HepG2 (cell line): ENCODE data around the gene KLHDC8B. TPM values are rescaled to one million over a fixed set of nuclear protein-coding genes. Genes with fewer than 3 reads are reported as not detected.

Experiments used
- CENPX ChIP-seq: sonication (generic); formaldehyde crosslinking; IDR thresholded peaks from 2 replicates; pipeline ENCODE4 v1.9.0; 2021; ENCODE audit warnings: mild to moderate bottlenecking, missing genetic modification reagents, moderate library complexity
- DMAP1 ChIP-seq: IDR thresholded peaks from 2 replicates; pipeline ENCODE4 v1.6.1; 2016
- MATR3 ChIP-seq: sonication (generic); formaldehyde crosslinking; IDR thresholded peaks from 2 replicates; pipeline ENCODE4 v1.4.0; 2020; ENCODE audit warnings: missing genetic modification reagents
- MTF1 ChIP-seq: sonication (generic); formaldehyde crosslinking; IDR thresholded peaks from 2 replicates; pipeline ENCODE4 v1.5.0; 2020; ENCODE audit warnings: missing genetic modification reagents
- ONECUT2 ChIP-seq: sonication (generic); formaldehyde crosslinking; IDR thresholded peaks from 2 replicates; pipeline ENCODE4 v1.4.0; 2020; ENCODE audit warnings: missing genetic modification reagents
- RAD51 ChIP-seq: fragments of 450-650 bp; IDR thresholded peaks from 2 replicates; pipeline ENCODE4 v1.6.1; 2016; ENCODE audit warnings: borderline replicate concordance
- RARG ChIP-seq: sonication (generic); formaldehyde crosslinking; IDR thresholded peaks from 2 replicates; pipeline ENCODE4 v1.4.0; 2020; ENCODE audit warnings: low read depth, mild to moderate bottlenecking, missing genetic modification reagents
- REXO4 ChIP-seq: sonication (generic); formaldehyde crosslinking; IDR thresholded peaks from 2 replicates; pipeline ENCODE4 v1.8.0; 2022; ENCODE audit warnings: missing genetic modification reagents, mild to moderate bottlenecking, borderline replicate concordance
- RORA ChIP-seq: sonication (generic); formaldehyde crosslinking; IDR thresholded peaks from 2 replicates; pipeline ENCODE4 v1.5.0; 2020; ENCODE audit warnings: mild to moderate bottlenecking, missing genetic modification reagents, moderate library complexity
- TARDBP ChIP-seq: sonication (generic); formaldehyde crosslinking; IDR thresholded peaks from 2 replicates; pipeline ENCODE4 v1.8.0; 2022; ENCODE audit warnings: mild to moderate bottlenecking, missing genetic modification reagents
- TEAD3 ChIP-seq: optimal IDR thresholded peaks from 2 replicates; pipeline ENCODE3; 2016; ENCODE audit warnings: borderline replicate concordance
- ZFP36 ChIP-seq: fragments of 150-350 bp; IDR thresholded peaks from 2 replicates; pipeline ENCODE4 v1.6.1; 2018; ENCODE audit warnings: borderline replicate concordance, low read length, low read depth; ENCODE audit not compliant: partially characterized antibody
- ZFP82 ChIP-seq: sonication (generic); formaldehyde crosslinking; IDR thresholded peaks from 2 replicates; pipeline ENCODE4 v1.5.1; 2020; ENCODE audit warnings: mild to moderate bottlenecking, missing genetic modification reagents, borderline replicate concordance
- ZNF317 ChIP-seq: sonication (generic); formaldehyde crosslinking; IDR thresholded peaks from 2 replicates; pipeline ENCODE4 v1.5.0; 2020; ENCODE audit warnings: mild to moderate bottlenecking, missing genetic modification reagents
- ZNF572 ChIP-seq: sonication (generic); formaldehyde crosslinking; IDR thresholded peaks from 2 replicates; pipeline ENCODE4 v1.5.1; 2020; ENCODE audit warnings: mild to moderate bottlenecking, missing genetic modification reagents
- ZNF709 ChIP-seq: sonication (generic); formaldehyde crosslinking; IDR thresholded peaks from 2 replicates; pipeline ENCODE4 v1.5.0; 2020; ENCODE audit warnings: mild to moderate bottlenecking, missing genetic modification reagents
- ZNF792 ChIP-seq: IDR thresholded peaks from 2 replicates; pipeline ENCODE4 v1.6.1; 2016
- polyA plus RNA-seq, 8 experiments: library from polyadenylated mRNA; depleted of rRNA in 3 of 8; stranded (reverse) in 7 of 8; unstranded in 1 of 8; fragments of >200 nt; fragmentation: Illumina TruSeq in 4 of 8; extraction: Trizol in 4 of 8; gene quantifications; 2 replicates each; pipeline versions ENCODE4 v1.2.1 to v1.2.3, GENCODE V29; 2011 to 2016; ENCODE audit warnings: low read depth in 4 of 8, missing spikeins in 1 of 8, mixed read lengths in 1 of 8; ENCODE audit not compliant: insufficient read depth in 1 of 8
- total RNA-seq, 5 experiments: library from RNA; depleted of rRNA; stranded (reverse); fragments of >200 nt; fragmentation: Illumina TruSeq; extraction: Trizol; gene quantifications; 2 replicates each; pipeline ENCODE4 v1.2.3, GENCODE V29; 2016; ENCODE audit warnings: low read depth in 1 of 5
- TF ChIP-seq, protein P1 (sequence below): sonication (generic); formaldehyde crosslinking; IDR thresholded peaks from 2 replicates; pipeline ENCODE4 v1.4.0; 2020; ENCODE audit warnings: missing genetic modification reagents, borderline replicate concordance
- TF ChIP-seq, protein P2 (sequence below): sonication (generic); formaldehyde crosslinking; IDR thresholded peaks from 2 replicates; pipeline ENCODE4 v1.4.0; 2020; ENCODE audit warnings: missing genetic modification reagents

KLHDC8B gene
- total and polyA plus RNA-seq, 2 of the 13 experiments (the other 11 are each of a cell fraction or from before 2014, with no cell fraction given), result 17.2 to 17.8 TPM

DNA sequence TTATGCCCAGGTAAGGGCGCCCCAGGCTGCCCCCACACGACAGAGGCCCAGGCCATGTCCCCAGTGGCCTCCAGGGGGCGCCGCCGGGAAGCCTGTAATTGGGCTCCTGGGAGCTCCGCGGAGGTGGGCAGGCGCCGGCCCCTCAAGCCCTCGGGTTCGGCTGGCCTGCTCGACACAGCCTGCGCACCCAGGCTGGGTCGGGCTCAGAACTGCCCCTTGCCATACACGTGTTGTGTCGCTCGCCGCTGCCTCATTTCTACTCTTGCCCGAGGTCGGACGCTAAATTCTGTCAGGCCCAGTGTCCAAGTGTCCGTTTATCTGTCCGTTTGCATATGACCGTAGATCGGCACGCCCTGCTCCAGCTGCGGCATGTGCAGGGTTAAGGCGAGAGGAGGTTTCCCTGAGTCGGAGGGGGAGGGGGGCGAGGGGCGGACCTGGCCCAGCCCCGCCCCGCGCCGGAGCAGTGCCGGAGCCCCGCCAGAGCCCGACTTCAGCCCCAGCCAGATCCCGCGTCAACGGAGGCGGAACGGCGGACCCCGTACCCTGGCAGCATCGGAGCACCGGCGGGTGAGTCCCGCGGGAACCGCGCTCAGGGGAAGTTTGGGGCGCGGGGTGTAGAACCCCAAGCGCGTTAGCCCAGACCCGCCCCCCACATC is at the start of gene KLHDC8B (continued):
- TF ChIP-seq CENPX (CRISPR knock-in tag), result no peak
- TF ChIP-seq DMAP1 (CRISPR knock-in tag), result peak; percentile 51; the same call in 1 of the 2 replicates
- no peak for TF ChIP-seq RAD51
- no peak; the same call in 1 of the 2 replicates for TF ChIP-seq ZNF317 (CRISPR knock-in tag)
- TF ChIP-seq TARDBP (CRISPR knock-in tag), result no peak
- no peak for TF ChIP-seq ZFP82 (CRISPR knock-in tag)
- no peak for TF ChIP-seq MATR3
- TF ChIP-seq, protein P1, sequence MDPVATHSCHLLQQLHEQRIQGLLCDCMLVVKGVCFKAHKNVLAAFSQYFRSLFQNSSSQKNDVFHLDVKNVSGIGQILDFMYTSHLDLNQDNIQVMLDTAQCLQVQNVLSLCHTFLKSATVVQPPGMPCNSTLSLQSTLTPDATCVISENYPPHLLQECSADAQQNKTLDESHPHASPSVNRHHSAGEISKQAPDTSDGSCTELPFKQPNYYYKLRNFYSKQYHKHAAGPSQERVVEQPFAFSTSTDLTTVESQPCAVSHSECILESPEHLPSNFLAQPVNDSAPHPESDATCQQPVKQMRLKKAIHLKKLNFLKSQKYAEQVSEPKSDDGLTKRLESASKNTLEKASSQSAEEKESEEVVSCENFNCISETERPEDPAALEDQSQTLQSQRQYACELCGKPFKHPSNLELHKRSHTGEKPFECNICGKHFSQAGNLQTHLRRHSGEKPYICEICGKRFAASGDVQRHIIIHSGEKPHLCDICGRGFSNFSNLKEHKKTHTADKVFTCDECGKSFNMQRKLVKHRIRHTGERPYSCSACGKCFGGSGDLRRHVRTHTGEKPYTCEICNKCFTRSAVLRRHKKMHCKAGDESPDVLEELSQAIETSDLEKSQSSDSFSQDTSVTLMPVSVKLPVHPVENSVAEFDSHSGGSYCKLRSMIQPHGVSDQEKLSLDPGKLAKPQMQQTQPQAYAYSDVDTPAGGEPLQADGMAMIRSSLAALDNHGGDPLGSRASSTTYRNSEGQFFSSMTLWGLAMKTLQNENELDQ (CRISPR knock-in tag), result no peak
- TF ChIP-seq, protein P2, sequence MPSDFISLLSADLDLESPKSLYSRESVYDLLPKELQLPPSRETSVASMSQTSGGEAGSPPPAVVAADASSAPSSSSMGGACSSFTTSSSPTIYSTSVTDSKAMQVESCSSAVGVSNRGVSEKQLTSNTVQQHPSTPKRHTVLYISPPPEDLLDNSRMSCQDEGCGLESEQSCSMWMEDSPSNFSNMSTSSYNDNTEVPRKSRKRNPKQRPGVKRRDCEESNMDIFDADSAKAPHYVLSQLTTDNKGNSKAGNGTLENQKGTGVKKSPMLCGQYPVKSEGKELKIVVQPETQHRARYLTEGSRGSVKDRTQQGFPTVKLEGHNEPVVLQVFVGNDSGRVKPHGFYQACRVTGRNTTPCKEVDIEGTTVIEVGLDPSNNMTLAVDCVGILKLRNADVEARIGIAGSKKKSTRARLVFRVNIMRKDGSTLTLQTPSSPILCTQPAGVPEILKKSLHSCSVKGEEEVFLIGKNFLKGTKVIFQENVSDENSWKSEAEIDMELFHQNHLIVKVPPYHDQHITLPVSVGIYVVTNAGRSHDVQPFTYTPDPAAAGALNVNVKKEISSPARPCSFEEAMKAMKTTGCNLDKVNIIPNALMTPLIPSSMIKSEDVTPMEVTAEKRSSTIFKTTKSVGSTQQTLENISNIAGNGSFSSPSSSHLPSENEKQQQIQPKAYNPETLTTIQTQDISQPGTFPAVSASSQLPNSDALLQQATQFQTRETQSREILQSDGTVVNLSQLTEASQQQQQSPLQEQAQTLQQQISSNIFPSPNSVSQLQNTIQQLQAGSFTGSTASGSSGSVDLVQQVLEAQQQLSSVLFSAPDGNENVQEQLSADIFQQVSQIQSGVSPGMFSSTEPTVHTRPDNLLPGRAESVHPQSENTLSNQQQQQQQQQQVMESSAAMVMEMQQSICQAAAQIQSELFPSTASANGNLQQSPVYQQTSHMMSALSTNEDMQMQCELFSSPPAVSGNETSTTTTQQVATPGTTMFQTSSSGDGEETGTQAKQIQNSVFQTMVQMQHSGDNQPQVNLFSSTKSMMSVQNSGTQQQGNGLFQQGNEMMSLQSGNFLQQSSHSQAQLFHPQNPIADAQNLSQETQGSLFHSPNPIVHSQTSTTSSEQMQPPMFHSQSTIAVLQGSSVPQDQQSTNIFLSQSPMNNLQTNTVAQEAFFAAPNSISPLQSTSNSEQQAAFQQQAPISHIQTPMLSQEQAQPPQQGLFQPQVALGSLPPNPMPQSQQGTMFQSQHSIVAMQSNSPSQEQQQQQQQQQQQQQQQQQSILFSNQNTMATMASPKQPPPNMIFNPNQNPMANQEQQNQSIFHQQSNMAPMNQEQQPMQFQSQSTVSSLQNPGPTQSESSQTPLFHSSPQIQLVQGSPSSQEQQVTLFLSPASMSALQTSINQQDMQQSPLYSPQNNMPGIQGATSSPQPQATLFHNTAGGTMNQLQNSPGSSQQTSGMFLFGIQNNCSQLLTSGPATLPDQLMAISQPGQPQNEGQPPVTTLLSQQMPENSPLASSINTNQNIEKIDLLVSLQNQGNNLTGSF, result no peak
- no peak for TF ChIP-seq ONECUT2
- TF ChIP-seq TEAD3, result peak; percentile 59
- TF ChIP-seq REXO4 (CRISPR knock-in tag), result no peak
- no peak for TF ChIP-seq ZFP36
- no peak; the same call in 1 of the 2 replicates for TF ChIP-seq ZNF792 (CRISPR knock-in tag)
- TF ChIP-seq ZNF709, result peak; percentile 80
- TF ChIP-seq MTF1, result no peak
- no peak for TF ChIP-seq RORA
- no peak for TF ChIP-seq ZNF572 (CRISPR knock-in tag)
- no peak for TF ChIP-seq RARG (CRISPR knock-in tag)
